Measurements from ENCODE around the gene TMEM72. TPM values are rescaled to one million over a fixed set of nuclear protein-coding genes. Genes with fewer than 3 reads are reported as not detected.

TMEM72 gene
- total RNA-seq, 4 donors from 2014 or later = not detected

DNA sequence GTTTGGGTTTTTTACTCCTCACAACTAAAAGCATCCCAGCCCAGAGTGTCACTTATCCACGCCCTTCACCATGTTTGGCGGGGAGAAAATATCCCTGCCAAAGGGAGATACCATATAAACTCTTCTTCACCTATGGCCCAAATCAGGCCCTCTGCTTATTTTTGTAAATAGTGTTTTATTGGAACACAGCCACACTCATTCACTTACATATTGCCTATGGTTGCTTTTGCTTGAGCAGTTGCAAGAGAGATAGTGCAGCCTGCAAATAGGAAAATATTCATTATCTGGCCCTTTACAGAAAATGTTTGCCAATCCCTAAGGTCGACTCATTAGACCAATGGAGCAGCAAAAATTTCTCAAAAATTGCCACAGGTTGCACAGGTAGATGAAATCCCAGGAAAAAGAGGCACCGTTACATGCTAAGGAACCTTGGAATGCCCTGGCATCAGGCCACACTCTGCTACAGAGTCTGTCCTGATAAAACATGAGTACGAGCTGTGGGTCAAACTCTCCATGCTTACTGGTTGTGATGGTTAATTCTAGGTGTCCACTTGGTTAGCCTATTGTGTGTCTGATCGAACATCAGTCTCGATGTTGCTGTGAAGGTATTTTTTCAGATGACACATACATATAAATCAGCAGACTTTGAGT, 40.6 kb downstream of the TMEM72 start:
- intact Hi-C loops (cut with DNase I; ENCODE audit: low total_unique reads) = no loop called here
- 92 to 94% methylated on average over 7 of the region's 7 CpGs for WGBS, 2 donors
- TF ChIP-seq, protein P1, sequence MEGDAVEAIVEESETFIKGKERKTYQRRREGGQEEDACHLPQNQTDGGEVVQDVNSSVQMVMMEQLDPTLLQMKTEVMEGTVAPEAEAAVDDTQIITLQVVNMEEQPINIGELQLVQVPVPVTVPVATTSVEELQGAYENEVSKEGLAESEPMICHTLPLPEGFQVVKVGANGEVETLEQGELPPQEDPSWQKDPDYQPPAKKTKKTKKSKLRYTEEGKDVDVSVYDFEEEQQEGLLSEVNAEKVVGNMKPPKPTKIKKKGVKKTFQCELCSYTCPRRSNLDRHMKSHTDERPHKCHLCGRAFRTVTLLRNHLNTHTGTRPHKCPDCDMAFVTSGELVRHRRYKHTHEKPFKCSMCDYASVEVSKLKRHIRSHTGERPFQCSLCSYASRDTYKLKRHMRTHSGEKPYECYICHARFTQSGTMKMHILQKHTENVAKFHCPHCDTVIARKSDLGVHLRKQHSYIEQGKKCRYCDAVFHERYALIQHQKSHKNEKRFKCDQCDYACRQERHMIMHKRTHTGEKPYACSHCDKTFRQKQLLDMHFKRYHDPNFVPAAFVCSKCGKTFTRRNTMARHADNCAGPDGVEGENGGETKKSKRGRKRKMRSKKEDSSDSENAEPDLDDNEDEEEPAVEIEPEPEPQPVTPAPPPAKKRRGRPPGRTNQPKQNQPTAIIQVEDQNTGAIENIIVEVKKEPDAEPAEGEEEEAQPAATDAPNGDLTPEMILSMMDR (IDR thresholded peaks at IDR 0.05) = no peak
- no peak for TF ChIP-seq POLR2A (IDR thresholded peaks at IDR 0.05)
- H3K4me3 ChIP-seq (ENCODE audit: low read depth, poor library complexity, severe bottlenecking) = no peak overlapping the region
- peak in 1 of 2 donors; percentile 54 for DNase-seq (ENCODE audit: low spot score in 2 of 2)

DNA sequence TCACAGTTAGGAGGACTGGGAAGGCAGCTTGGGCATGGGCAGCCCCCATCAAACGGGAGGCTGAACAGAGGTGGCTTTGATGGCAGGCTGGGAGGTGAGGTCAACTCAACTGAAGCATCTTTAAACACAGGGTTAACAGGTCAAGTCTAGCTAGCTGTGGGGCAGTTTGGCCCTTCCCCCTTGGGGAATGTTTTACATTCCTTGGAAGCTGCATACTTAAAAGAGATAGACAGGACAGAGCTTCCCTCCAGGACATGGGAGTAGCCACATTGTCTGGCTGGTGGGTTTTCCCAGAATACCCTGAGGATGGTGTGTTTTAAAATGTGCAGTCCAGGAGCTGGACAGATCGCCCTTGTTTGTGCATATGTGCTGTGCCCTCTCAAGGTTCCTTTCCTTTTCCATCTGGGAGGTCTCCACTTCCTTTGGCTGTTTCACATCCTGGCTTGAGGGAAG, 41.7 kb downstream of the TMEM72 start:
- 68 to 85% methylated on average over 2 of the region's 2 CpGs for WGBS, 2 donors
- H3K4me3 ChIP-seq (ENCODE audit: low read depth, poor library complexity, severe bottlenecking) = no peak overlapping the region
- DNase-seq (ENCODE audit: low spot score in 2 of 2) = peak; percentile 10 to 43
- intact Hi-C loops (cut with DNase I; ENCODE audit: low total_unique reads) = no loop called here
- TF ChIP-seq, protein P1 (IDR thresholded peaks at IDR 0.05) = no peak
- TF ChIP-seq POLR2A (IDR thresholded peaks at IDR 0.05) = no peak

DNA sequence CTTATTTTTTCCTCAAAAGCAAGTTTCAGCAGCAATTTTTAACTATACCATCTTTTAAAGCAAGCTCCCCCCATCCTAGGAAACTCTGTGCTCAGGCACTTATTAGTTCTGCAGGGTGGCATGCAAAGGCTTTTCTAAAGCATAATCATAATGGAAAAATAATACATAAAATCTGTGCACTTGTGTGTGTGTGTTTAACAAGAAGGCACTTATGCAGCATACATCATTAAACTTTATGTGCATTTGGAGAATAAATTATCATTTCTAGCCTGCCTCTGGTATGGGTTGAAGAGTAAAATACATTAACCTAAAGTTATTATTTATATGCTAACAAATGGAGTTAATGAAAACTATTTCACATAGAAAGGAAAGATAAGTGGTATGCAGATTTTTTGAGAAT, 42.9 kb downstream of the TMEM72 start:
- H3K4me3 ChIP-seq (ENCODE audit: low read depth, poor library complexity, severe bottlenecking) = no peak overlapping the region
- no peak for TF ChIP-seq POLR2A (IDR thresholded peaks at IDR 0.05)
- TF ChIP-seq, protein P1 (IDR thresholded peaks at IDR 0.05) = no peak
- intact Hi-C loops (cut with DNase I; ENCODE audit: low total_unique reads) = no loop called here
- no peak for DNase-seq (ENCODE audit: low spot score in 2 of 2)

DNA sequence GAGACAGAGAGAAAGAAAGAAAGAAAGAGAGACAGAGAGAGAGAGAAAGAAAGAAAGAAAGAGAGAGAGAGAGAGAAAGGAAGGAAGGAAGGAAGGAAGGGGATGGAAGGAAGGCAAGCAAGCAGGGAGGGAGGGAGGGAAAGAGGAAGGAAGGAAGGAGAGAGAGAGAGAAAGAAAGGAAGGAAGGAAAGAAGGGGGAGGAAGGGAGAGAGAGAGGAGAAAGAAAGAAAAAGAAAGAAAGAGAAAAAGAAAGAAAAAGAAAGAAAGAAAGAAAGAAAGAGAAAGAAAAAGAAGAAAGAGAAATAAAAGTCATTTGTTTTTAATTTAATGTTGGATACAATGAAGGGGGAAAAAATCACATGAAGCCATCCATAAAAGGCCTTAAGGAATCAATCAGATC, 43.8 kb downstream of the TMEM72 start:
- no peak for DNase-seq (ENCODE audit: low spot score in 2 of 2)
- no peak overlapping the region for H3K4me3 ChIP-seq (ENCODE audit: low read depth, poor library complexity, severe bottlenecking)
- intact Hi-C loops (cut with DNase I; ENCODE audit: low total_unique reads) = no loop called here
- TF ChIP-seq, protein P1 (IDR thresholded peaks at IDR 0.05) = no peak

DNA sequence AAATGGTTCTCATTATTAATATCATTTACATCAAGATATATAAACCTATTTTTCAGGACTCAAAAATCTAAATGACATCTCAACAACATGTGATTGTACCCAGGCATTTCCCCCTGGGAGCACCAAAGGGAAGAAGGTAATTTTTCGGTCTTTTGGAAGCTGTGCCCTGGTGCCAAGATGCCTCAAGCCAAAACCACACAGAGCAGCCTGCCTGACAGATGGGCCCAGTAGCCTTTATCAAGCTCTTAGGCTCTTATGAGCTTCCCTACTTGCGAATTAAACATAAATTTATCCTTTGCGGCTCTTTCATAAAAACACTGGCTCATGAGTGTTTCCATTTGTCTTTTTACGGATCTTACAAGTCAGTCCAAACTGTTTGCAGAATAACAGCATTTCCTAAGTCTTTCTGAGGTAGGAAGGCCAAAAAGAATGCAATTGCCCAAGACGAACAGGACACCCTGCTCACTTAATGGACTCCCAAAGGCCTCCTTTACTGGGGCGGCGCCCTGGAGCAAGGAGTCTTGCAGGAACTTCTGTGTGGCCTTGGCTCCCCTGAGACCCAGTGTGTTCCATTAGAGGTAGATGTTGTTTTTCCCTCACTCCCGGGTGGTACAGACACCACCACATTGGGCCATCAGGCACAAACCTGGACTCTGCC, 44.4 kb downstream of the TMEM72 start:
- intact Hi-C loops (cut with DNase I; ENCODE audit: low total_unique reads) = no loop called here
- 72 to 80% methylated on average over 8 of the region's 8 CpGs for WGBS, 2 donors
- peak; percentile 80 to 94 for DNase-seq (ENCODE audit: low spot score in 2 of 2)
- TF ChIP-seq, protein P1 (IDR thresholded peaks at IDR 0.05) = no peak
- TF ChIP-seq POLR2A (IDR thresholded peaks at IDR 0.05) = no peak
- H3K4me3 ChIP-seq (ENCODE audit: low read depth, poor library complexity, severe bottlenecking) = no peak overlapping the region

Data from lower leg skin (tissue), 4 donors.